Measurements from ENCODE around the gene JPH4. TPM values are rescaled to one million over a fixed set of nuclear protein-coding genes. Genes with fewer than 3 reads are reported as not detected.
"Not testable (repeated sequence)": the region's sequence is repeated elsewhere in the genome, so short reads cannot be mapped to it uniquely, and the experiment has no call there.

The JPH4 gene
- total and polyA plus RNA-seq, 5 donors from 2014 or later, result 0.14 TPM; not detected in 4

GRCh38 chr14:23600806-23601205 is 22.2 kb upstream of the JPH4 start:
- Histone ChIP-seq H3K4me3 (ENCODE audit: low read depth, low read length) (no peak overlapping the region), H3K4me1 (ENCODE audit: control insufficient read depth, insufficient read depth, low read length, poor library complexity, severe bottlenecking) (no peaks in the 10 kb centered on the region), H3K9me3 (ENCODE audit: control insufficient read depth in 2 of 2, low read length in 2 of 2) (peaks cover 0 to 3% of the 10 kb centered on the region in 2 experiments), H3K27ac (ENCODE audit: insufficient read depth, low read length, poor library complexity, severe bottlenecking) (no peak overlapping the region), H3K27me3 (ENCODE audit: control insufficient read depth, insufficient read depth, low read length) (no peaks in the 10 kb centered on the region), H3K36me3 (ENCODE audit: control insufficient read depth, insufficient read depth, low read length) (no peaks in the 10 kb centered on the region)
- Mint-ChIP-seq H3K4me3 (no peak overlapping the region), H3K9me3 (peaks cover 0 to 6% (median 0%) of the 10 kb centered on the region in 7 donors), H3K27me3 (peaks cover 19% of the 10 kb centered on the region), H3K36me3 (no peaks in the 10 kb centered on the region), H3K27ac (no peak overlapping the region), H3K4me1 (peaks cover 0 to 2% (median 0%) of the 10 kb centered on the region in 4 donors)
- DNase-seq (no peak), ATAC-seq (ENCODE audit: low read depth in 2 of 2) (no peak)

GRCh38 chr14:23600322-23600707 is 21.7 kb upstream of the JPH4 start:
- Mint-ChIP-seq H3K4me1 (no peaks in the 10 kb centered on the region), H3K9me3 (peaks cover 0 to 6% (median 0%) of the 10 kb centered on the region in 7 donors), H3K27me3 (peaks cover 19% of the 10 kb centered on the region), H3K4me3 (no peak overlapping the region), H3K36me3 (no peaks in the 10 kb centered on the region), H3K27ac (no peak overlapping the region)
- H3K27me3 ChIP-seq (ENCODE audit: control insufficient read depth, insufficient read depth, low read length), result no peaks in the 10 kb centered on the region
- H3K27ac ChIP-seq (ENCODE audit: insufficient read depth, low read length, poor library complexity, severe bottlenecking), result no peak overlapping the region
- DNase-seq (no peak), ATAC-seq (ENCODE audit: low read depth in 2 of 2) (no peak)
- no peaks in the 10 kb centered on the region for H3K4me1 ChIP-seq (ENCODE audit: control insufficient read depth, insufficient read depth, low read length, poor library complexity, severe bottlenecking)
- peaks cover 0 to 3% of the 10 kb centered on the region in 2 experiments for H3K9me3 ChIP-seq (ENCODE audit: control insufficient read depth in 2 of 2, low read length in 2 of 2)
- no peak overlapping the region for H3K4me3 ChIP-seq (ENCODE audit: low read depth, low read length)
- H3K36me3 ChIP-seq (ENCODE audit: control insufficient read depth, insufficient read depth, low read length), result no peaks in the 10 kb centered on the region

GRCh38 chr14:23594191-23594590 is 15.6 kb upstream of the JPH4 start:
- H3K4me3 Mint-ChIP-seq; H3K4me1 Mint-ChIP-seq; H3K9me3 Mint-ChIP-seq; H3K27ac Mint-ChIP-seq; H3K27me3 ChIP-seq (ENCODE audit: control insufficient read depth, insufficient read depth, low read length); DNase-seq; H3K4me1 ChIP-seq (ENCODE audit: control insufficient read depth, insufficient read depth, low read length, poor library complexity, severe bottlenecking); ATAC-seq (ENCODE audit: low read depth in 2 of 2); H3K27ac ChIP-seq (ENCODE audit: insufficient read depth, low read length, poor library complexity, severe bottlenecking); H3K36me3 Mint-ChIP-seq; H3K4me3 ChIP-seq (ENCODE audit: low read depth, low read length); H3K9me3 ChIP-seq (ENCODE audit: control insufficient read depth in 2 of 2, low read length in 2 of 2); H3K36me3 ChIP-seq (ENCODE audit: control insufficient read depth, insufficient read depth, low read length): not testable (repeated sequence)
- peaks cover 11% of the 10 kb centered on the region for H3K27me3 Mint-ChIP-seq

GRCh38 chr14:23590198-23590597 is 11.6 kb upstream of the JPH4 start:
- H3K4me1 Mint-ChIP-seq, result peaks cover 0 to 5% (median 0%) of the 10 kb centered on the region in 4 donors
- peaks cover 17% of the 10 kb centered on the region for H3K27me3 Mint-ChIP-seq
- no peak overlapping the region for H3K4me3 ChIP-seq (ENCODE audit: low read depth, low read length)
- no peaks in the 10 kb centered on the region for H3K4me1 ChIP-seq (ENCODE audit: control insufficient read depth, insufficient read depth, low read length, poor library complexity, severe bottlenecking)
- peaks cover 0 to 1% (median 0%) of the 10 kb centered on the region in 7 donors for H3K9me3 Mint-ChIP-seq
- H3K27ac ChIP-seq (ENCODE audit: insufficient read depth, low read length, poor library complexity, severe bottlenecking), result no peak overlapping the region
- no peaks in the 10 kb centered on the region for H3K36me3 ChIP-seq (ENCODE audit: control insufficient read depth, insufficient read depth, low read length)
- no peaks in the 10 kb centered on the region for H3K36me3 Mint-ChIP-seq
- DNase-seq (no peak), ATAC-seq (ENCODE audit: low read depth in 2 of 2) (no peak)
- no peak overlapping the region for H3K27ac Mint-ChIP-seq
- H3K4me3 Mint-ChIP-seq, result no peak overlapping the region
- no peaks in the 10 kb centered on the region for H3K27me3 ChIP-seq (ENCODE audit: control insufficient read depth, insufficient read depth, low read length)
- no peaks in the 10 kb centered on the region for H3K9me3 ChIP-seq (ENCODE audit: control insufficient read depth in 2 of 2, low read length in 2 of 2)

GRCh38 chr14:23589606-23590005 is 11.0 kb upstream of the JPH4 start:
- no peak overlapping the region for H3K4me3 Mint-ChIP-seq
- Histone ChIP-seq H3K27me3 (ENCODE audit: control insufficient read depth, insufficient read depth, low read length) (no peaks in the 10 kb centered on the region), H3K4me1 (ENCODE audit: control insufficient read depth, insufficient read depth, low read length, poor library complexity, severe bottlenecking) (no peaks in the 10 kb centered on the region), H3K9me3 (ENCODE audit: control insufficient read depth in 2 of 2, low read length in 2 of 2) (no peaks in the 10 kb centered on the region), H3K36me3 (ENCODE audit: control insufficient read depth, insufficient read depth, low read length) (no peaks in the 10 kb centered on the region), H3K4me3 (ENCODE audit: low read depth, low read length) (no peak overlapping the region), H3K27ac (ENCODE audit: insufficient read depth, low read length, poor library complexity, severe bottlenecking) (no peak overlapping the region)
- H3K9me3 Mint-ChIP-seq, result peaks cover 0 to 1% (median 0%) of the 10 kb centered on the region in 7 donors
- ATAC-seq (ENCODE audit: low read depth in 2 of 2) (no peak), DNase-seq (no peak)
- H3K27ac Mint-ChIP-seq, result no peak overlapping the region
- H3K27me3 Mint-ChIP-seq, result peaks cover 17% of the 10 kb centered on the region
- H3K4me1 Mint-ChIP-seq, result peaks cover 0 to 5% (median 0%) of the 10 kb centered on the region in 4 donors
- H3K36me3 Mint-ChIP-seq, result no peaks in the 10 kb centered on the region

GRCh38 chr14:23588884-23589598 is 10.5 kb upstream of the JPH4 start:
- H3K4me1 Mint-ChIP-seq, result peaks cover 0 to 5% (median 0%) of the 10 kb centered on the region in 4 donors
- H3K36me3 ChIP-seq (ENCODE audit: control insufficient read depth, insufficient read depth, low read length), result no peaks in the 10 kb centered on the region
- H3K9me3 Mint-ChIP-seq, result peaks cover 0 to 1% (median 0%) of the 10 kb centered on the region in 7 donors
- no peaks in the 10 kb centered on the region for H3K4me1 ChIP-seq (ENCODE audit: control insufficient read depth, insufficient read depth, low read length, poor library complexity, severe bottlenecking)
- no peaks in the 10 kb centered on the region for H3K9me3 ChIP-seq (ENCODE audit: control insufficient read depth in 2 of 2, low read length in 2 of 2)
- H3K27ac ChIP-seq (ENCODE audit: insufficient read depth, low read length, poor library complexity, severe bottlenecking), result no peak overlapping the region
- H3K36me3 Mint-ChIP-seq, result no peaks in the 10 kb centered on the region
- peak; percentile 79 to 86 for ATAC-seq (ENCODE audit: low read depth in 2 of 2)
- DNase-seq, result peak; percentile 61 to 73 (median 68)
- H3K4me3 Mint-ChIP-seq, result no peak overlapping the region
- peaks cover 19% of the 10 kb centered on the region for H3K27me3 Mint-ChIP-seq
- no peak overlapping the region for H3K4me3 ChIP-seq (ENCODE audit: low read depth, low read length)
- no peaks in the 10 kb centered on the region for H3K27me3 ChIP-seq (ENCODE audit: control insufficient read depth, insufficient read depth, low read length)
- no peak overlapping the region for H3K27ac Mint-ChIP-seq

- peaks cover 45% of the 10 kb centered on the region for H3K27me3 Mint-ChIP-seq
- not testable (repeated sequence) for H3K27ac Mint-ChIP-seq, H3K36me3 Mint-ChIP-seq
Measured at GRCh38 chr14:23584527-23585203, 6.1 kb upstream of the JPH4 start.

More at GRCh38 chr14:23584527-23585203, 6.1 kb upstream of the JPH4 start:
- H3K4me1 ChIP-seq (ENCODE audit: control insufficient read depth, insufficient read depth, low read length, poor library complexity, severe bottlenecking); ATAC-seq (ENCODE audit: low read depth in 2 of 2); H3K36me3 ChIP-seq (ENCODE audit: control insufficient read depth, insufficient read depth, low read length); H3K4me1 Mint-ChIP-seq; H3K9me3 Mint-ChIP-seq; H3K4me3 Mint-ChIP-seq; H3K27me3 ChIP-seq (ENCODE audit: control insufficient read depth, insufficient read depth, low read length); H3K9me3 ChIP-seq (ENCODE audit: control insufficient read depth in 2 of 2, low read length in 2 of 2); H3K27ac ChIP-seq (ENCODE audit: insufficient read depth, low read length, poor library complexity, severe bottlenecking); DNase-seq; H3K4me3 ChIP-seq (ENCODE audit: low read depth, low read length): not testable (repeated sequence)
